Activated CD4-positive, CD25-positive, alpha-beta regulatory T cell (primary cell): ENCODE measurements around the gene CDK5RAP3.
A peak's percentile ranks its signal among the peaks of the same experiment; 100 is the strongest.
"Not testable (repeated sequence)": the region's sequence is repeated elsewhere in the genome, so short reads cannot be mapped to it uniquely, and the experiment has no call there.

Experiments
- DNase-seq, 4 experiments: peaks; one replicate each; lab custom pipeline; 2025; lab: John Stamatoyannopoulos, UW

CDK5RAP3 gene, protein sequence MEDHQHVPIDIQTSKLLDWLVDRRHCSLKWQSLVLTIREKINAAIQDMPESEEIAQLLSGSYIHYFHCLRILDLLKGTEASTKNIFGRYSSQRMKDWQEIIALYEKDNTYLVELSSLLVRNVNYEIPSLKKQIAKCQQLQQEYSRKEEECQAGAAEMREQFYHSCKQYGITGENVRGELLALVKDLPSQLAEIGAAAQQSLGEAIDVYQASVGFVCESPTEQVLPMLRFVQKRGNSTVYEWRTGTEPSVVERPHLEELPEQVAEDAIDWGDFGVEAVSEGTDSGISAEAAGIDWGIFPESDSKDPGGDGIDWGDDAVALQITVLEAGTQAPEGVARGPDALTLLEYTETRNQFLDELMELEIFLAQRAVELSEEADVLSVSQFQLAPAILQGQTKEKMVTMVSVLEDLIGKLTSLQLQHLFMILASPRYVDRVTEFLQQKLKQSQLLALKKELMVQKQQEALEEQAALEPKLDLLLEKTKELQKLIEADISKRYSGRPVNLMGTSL

DNA sequence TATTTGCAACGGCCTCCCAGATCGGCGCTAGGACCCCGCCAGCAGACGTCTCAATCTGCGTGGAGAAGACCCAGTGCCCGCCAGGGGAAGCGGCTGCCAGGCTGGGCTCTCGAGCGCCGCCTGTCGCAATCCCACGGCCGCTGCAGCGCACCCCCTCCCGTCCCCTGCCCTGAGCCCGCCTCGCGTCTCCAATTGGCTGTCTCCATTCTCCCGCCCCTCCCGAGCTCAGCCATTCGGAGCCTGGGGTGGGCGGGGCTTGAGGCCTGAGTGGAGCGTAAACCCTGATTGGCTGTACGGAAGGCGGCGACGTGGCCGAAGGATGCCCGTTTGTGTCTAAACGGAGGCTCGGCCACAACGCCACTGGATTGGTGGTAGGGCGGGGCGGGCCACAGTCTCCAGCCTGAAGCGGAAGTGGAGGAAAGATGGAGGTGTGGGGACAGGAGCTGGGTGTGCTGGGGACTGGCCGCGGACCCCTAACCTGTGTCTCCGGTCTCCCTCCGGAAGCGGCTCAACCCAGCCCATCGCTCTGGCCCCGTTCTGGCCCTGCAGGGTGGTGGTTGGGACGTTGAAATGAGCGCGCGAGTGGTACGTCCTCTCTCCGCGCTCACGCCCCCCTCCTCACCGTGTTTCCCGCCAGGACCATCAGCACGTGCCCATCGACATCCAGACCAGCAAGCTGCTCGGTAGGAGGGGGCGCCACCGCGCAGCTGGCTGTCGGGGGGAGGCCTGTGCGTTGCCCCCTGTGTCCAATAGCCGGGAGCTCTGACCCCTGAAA is at the start of gene CDK5RAP3:
Gene CDK5RAP3 (plus strand): TSS at position 389 of the 775 bp plus-strand sequence. CDS start 34 bp downstream, at position 423.
- peak; percentile 96 to 98 (median 97) for DNase-seq

DNA sequence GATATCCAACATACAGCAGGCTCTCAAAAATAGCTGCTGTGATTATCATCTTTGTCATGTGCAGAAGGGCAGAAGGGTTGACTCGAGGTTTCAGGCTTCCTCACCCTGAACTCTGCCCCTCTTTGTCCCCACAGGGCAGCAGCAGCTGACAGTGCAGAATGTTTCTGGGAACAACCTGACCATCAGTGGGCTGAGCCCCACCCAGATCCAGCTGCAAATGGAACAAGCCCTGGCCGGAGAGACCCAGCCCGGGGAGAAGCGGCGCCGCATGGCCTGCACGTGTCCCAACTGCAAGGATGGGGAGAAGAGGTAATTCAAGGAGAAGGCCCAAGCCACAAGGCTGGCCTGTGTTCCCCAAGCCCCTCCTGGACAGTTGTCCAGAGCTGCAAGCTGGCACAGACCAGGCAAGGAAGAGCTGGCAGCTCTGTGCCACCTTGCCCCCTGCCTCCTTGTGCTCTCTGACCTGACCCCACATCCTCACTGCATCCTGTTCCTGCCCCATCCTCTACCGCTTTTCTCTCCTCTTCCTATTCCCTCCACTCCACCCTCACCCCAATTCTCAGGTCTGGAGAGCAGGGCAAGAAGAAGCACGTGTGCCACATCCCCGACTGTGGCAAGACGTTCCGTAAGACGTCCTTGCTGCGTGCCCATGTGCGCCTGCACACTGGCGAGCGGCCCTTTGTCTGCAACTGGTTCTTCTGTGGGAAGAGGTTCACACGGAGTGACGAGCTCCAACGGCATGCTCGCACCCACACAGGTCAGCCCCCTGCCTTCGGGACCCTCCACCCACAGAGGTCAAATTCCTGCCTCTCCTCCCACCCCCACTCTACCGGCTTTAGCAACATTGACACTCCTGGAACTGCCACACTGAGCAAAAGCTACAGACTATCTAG is 45.9 kb upstream of the CDK5RAP3 start:
- DNase-seq = no peak

DNA sequence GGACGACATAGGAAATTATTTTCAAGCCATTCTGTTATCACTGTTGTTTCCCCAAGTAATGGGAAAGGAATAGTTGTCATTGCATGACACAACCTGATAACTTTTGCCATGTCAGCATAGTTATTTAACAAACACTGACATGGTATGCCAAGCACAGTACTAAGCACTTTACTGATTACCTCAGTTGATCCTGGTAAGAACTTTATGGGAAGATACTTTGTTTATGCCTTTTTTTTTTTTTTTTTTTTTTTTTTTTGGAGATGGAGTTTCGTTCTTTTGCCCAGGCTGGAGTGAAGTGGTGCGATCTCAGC is 45.3 kb upstream of the CDK5RAP3 start:
- DNase-seq = no peak

DNA sequence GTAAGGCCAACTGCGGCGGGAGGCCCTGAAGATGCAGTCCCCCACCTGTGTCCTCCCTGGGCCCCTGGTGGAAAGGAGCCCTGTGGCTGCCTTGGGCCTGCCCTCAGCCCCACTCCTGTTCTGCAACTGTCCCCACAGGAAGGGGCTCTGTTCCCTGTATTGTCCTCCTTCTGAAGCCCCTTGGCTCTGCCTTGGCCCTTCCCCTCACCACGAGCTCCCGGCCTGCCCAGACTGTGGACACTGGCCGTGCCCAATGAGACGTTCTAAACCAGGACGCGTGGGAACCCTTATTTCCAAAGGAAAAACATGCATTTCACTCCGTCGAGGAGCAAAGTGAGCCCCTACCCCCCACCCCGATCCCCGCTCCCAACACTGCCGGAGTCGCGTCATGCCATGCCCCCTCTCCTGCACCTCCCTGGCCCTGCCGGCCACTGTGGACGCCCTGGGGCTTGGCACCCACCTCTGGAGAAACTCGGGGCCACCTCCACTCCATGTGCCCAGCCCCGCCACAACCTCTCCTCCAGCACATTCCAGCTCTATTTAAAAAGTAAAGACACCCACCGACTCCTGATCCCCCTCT is 43.0 kb upstream of the CDK5RAP3 start:
- DNase-seq = no peak

DNA sequence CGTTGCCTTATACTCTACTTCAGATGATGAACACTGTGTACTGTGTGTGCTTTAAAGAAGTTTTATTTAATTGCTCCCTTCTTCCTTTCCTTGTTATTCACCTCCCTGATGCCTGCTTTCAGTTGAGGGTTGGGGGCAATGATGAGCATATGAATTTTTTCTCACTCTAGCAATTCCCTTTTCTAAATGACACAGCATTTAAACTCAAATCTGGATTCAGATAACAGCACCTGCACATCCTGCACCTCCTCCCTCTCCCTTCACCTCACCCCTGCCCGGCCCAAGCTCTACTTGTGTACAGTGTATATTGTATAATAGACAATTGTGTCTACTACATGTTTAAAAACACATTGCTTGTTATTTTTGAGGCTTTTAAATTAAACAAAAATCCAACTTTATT is 42.5 kb upstream of the CDK5RAP3 start:
- DNase-seq = no peak

DNA sequence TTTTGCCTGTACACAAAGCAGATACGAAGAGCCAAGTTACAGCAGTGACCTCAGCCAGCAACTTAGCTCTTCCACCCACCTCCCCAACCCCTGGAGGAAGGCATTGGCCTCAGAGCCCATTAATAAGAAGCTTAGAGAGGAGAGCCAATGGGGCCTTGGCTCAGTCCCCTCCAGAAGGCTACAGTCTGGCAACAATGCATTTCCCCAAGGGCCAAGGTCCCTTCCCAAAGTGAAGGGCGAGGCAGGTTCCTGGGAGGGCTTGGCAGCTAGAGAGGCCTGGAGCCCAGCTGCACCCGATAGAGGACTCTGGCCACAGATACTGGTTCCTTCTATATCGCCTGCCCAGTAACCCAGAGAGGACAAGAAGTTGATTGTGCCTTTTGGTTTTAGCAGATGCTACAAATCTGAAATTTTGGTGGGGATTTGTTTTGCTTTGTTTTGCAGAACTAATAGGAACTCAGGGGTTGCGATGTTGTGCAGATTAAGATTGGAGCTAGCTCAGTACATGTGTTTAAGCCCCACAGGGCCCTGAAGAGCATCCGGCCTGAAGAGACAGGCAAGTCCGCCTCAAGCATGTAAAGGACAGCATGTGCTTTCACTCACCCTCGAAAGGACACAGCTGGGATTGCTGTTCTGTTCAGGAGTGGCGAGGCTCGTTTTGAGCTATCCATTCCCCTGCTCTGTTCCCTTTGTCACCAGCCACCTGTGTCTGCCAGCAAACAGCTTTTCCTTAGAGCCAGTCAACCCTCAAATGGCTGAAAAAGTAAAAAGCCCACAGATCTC is 41.5 kb upstream of the CDK5RAP3 start:
- DNase-seq = no peak

DNA sequence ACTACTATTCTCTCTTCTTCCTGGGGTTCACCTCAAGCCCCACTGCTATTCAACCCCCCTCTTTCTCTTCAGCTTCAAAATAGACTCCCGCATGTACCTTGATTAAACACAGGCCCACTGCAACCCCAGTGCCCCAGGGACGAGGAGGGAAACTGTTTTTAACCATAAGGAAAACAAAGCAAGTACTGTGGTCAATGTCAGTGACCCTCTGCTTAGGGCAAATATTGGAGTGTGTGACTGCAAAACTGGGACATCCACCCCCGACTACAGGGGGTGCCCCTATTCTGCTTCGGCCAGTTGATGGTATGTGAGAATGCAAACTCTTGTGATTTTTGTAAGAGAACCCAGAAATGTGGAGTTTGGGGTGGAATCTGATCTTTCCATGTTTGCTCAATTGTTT is 39.1 kb upstream of the CDK5RAP3 start:
- no peak for DNase-seq

DNA sequence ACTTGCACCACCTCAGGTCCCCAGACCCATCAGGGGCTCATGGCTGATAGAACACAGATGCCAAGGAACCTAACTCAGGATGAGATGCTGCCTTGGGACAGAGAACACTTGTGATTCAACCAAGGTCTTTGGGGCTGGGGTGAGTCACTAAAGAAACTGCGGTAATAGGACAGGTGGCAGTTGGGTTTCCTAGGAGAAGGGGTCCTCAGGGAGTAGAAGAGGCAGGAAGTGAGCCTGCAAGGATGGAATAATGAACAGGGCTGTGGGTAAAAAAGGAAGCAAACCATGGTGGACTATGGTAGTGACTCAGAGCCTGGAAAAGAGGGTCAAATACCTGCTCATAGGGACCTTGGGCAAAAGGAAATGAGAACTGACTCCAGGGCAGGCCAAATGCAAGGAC is 36.1 kb upstream of the CDK5RAP3 start:
- DNase-seq = no peak

DNA sequence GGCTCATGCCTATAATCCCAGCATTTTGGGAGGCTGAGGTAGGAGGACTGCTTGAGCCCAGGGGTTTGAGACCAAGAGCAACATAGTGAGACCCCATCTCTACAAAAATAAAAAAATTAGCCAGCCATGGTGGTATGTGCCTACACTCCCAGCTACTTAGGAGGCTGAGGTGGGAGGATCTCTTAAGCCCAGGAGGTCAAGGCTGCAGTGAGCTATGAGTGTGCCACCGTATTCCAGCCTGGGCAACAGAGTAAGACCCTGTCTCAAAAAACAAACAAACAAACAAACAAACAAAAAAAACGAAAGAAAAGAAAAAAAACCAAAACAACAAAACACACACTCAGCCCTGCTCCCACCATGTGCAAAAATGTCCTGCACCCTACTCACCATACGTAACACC is 35.4 kb upstream of the CDK5RAP3 start:
- DNase-seq = not testable (repeated sequence)

DNA sequence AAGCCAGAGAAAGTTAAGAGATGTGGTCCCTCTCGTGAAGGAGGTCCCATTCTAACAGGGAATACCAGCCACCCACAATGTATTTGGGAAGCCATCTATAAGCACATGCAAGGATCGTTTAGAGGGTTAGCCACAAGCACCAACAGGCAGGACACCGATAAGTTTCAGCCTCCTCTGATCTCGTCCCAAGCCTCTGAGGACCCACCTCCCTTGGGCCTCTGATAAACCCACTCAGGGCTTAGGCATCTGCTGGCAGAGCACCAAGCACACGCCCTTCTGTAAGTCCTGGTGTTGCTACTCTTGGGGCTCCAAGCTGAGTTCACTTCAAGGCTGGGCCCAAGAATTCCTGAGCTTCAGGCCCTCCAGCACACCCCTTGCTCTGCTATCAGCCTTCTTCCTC is 35.0 kb upstream of the CDK5RAP3 start:
- DNase-seq = no peak

DNA sequence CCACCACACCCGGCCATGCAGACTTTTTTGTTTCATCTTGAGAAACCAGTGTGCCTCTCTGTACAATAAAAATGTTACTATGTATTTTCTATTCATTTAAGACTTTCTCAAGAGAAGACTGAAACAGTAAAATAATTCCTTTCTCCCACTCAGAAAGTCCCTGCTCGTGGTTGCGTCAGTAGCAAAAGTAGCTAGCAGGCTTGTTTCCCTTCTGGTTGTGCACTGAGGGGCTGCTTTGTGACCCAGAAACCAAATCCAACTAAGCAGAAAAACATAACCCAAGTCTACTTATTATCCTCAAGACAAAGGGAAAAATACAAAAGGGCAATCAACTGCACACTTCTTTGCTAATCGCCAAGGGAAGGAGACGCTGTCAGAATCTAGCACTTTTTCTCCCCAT is 33.0 kb upstream of the CDK5RAP3 start:
- no peak for DNase-seq

DNA sequence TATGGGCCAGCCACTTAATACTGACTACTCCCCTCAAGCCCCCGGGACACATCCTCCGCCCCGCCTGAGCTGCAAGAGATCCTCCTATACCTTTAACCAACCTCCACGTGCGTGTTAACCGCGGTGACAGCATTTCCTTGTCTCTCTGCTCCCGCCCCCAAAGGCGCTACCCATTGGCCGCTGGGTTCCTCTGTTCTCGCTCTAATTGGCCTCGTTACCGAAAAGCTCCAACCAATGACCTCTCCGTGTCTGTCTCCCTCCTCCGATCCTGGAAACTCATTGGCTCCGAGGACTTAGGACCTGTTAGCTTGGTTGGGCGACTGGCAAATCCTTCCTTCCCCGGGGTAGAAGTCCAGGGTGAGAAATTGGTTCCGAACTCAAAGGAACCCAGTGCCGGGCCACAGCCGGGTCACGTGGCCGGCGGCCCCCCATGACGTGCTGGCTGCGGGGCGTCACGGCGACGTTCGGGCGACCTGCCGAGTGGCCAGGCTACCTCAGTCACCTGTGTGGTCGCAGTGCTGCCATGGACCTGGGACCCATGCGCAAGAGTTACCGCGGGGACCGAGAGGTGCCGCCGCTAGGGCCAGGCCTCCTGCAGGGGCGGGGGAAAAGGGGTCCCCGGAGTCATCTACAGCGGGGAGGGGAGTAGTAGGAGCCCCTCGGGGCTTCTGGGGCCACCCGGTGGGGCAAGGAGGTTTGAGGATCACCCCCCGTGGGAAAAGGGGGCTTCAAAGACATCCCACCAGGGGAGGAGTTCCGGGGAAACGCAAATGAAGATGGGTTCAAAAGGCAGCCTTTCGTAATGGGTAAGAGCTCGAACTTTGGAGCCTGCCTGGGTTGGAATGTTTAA is 29.4 kb upstream of the CDK5RAP3 start, which contains the start of gene PNPO:
Gene PNPO (plus strand): TSS at position 326 of the 850 bp plus-strand sequence. CDS start 105 bp downstream, at position 431.
- DNase-seq = peak; percentile 81 to 84 (median 82)

DNA sequence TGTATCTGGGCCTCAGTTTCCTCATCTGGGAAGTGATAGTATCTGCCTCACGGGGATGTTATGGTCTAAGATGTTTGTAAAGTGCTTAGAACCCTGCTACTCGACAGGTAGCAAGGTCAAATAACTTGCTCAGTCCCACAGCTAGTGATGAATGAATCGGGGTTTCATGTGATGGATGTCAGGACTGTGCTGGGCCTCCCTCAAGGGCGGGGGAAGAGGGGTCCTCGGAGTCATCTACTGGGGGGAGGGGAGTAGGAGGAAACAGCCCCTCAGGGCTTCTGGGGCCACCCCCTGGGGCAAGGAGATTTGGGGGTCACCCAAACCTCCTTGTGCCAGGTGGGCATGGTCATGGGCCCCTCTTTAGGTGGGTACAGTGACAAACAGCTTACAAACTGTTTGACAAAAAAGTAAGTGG is 28.8 kb upstream of the CDK5RAP3 start:
- no peak for DNase-seq

DNA sequence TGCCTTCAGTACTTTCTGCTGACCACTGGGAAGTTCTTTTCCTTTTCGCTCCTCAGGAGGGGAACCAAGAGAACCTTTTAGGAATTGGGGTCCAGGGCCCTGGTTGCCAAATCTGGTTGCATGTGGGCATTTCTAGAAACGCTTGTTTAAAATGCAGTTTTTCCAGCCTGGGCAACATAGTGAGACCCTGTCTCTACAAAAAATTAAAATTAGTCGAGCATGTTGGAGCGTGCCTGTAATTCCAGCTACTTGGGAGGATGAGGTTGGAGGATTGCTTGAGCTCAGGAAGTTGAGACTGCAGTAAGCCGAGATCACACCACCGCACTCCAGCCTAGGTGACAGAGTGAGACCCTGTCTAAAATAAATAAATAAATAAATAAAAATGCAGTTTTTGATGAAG is 28.3 kb upstream of the CDK5RAP3 start:
- no peak for DNase-seq

DNA sequence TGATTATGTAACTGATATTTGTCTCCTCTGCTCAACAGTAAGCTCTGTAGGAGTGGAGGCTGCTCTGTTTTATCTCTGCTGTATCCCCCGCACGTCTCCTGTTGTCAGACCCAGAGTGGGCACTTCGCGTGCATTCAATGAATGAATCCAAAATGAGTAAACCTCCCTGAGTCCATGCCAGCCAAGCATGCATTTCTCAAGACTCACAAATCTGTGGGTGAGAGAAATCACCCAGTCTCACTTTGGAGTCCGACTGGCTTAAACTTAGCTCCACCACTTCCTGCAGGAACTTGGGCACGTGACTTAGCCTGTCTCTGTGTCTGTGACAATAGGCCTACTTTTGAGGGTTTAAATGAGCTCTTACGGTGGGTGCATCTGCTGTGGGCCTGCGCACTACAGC is 25.8 kb upstream of the CDK5RAP3 start:
- DNase-seq = no peak

DNA sequence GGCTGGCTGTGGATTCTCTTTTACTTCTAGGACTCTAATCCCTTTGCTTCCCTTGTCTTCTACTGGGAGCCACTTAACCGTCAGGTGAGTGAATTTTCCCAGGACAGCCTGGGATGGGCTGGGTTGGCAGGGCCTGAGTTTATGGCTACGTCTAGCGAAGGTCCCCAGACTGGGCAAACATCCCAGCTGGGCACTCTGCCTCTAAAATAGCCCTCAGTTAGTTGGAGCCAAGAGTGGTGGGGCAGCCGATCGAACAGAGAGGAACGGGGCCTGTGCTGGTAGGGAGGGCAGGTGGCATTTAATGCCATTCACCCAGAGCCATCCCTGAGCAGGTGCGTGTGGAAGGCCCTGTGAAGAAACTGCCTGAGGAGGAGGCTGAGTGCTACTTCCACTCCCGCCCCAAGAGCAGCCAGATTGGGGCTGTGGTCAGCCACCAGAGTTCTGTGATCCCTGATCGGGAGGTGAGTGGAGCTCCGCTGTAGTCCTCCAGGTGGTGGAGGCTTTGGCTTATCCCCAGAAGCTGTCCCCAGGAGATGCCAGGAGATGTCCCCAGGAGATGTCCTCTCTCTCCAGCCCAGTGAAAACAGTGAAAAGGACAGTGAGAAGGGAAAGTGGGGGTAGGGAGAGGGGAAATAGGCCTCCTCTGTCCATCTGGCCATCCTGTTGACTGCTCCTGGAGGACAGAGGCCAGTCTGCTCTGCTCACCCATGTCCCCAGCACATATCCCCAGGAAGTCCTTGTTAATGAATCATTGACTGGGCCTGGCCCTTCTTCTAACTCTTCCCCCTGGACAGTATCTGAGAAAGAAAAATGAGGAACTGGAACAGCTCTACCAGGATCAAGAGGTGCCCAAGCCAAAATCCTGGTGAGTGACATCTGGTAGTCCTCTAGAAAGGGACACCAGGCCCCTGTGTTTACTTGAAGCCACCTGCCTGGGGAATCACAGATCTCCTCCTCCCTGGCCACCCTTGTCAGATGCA is 25.1 kb upstream of the CDK5RAP3 start:
- DNase-seq = no peak

DNA sequence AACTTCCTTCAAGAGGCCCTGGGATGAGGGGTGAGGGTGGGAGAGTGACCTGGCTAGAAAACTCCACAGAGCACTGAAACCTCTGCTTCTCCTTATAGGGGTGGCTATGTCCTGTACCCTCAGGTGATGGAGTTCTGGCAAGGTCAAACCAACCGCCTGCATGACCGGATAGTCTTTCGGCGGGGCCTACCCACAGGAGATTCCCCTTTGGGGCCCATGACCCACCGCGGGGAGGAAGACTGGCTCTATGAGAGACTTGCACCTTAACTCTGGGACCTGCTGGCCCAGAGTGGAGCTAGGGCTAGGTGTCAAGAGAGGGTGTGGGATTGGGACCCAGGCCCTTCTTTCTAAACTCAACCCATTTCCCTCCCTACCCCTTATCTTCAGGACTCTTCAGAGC is 24.4 kb upstream of the CDK5RAP3 start:
- DNase-seq = no peak

DNA sequence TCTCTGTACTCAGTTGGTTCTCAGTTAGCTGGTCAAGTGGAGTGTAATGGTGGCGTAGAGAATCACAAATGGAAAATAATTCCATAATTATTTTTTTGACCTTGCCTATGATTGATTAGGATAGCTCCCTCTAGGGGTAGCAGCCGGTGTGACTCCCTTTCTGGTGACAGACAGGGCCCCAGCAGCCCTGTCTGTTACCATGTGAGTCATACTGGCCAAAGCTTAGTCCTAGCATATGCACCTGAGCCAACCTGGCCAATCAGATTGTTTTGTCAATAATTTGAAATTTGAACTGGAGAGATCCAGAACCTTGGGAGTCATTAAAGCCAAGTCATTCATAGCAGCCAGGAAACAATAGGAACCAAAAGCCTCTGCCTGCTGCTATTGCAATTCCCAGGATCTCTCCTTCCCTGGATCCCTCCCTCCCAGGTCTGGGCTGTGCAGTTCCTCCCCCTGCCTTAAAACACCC is 23.9 kb upstream of the CDK5RAP3 start:
- DNase-seq = peak; percentile 35 to 73 (median 50)
